Ectodermal cell (in vitro differentiated cells): ENCODE data around the gene USP35.

ENCODE experiments used
- H3K27ac ChIP-seq: 2 replicates; pipeline ENCODE4 v1.7.0; 2013; ENCODE audit warnings: mild to moderate bottlenecking, low read depth, low read length; ENCODE audit not compliant: insufficient read depth, poor library complexity, severe bottlenecking
- H3K27me3 ChIP-seq: 2 replicates; pipeline ENCODE4 v1.7.0; 2013; ENCODE audit warnings: mild to moderate bottlenecking, low read length; ENCODE audit not compliant: insufficient read depth, control insufficient read depth, poor library complexity, severe bottlenecking
- H3K36me3 ChIP-seq: one replicate; pipeline ENCODE4 v1.7.0; 2013; ENCODE audit warnings: low read length; ENCODE audit not compliant: control insufficient read depth, insufficient read depth
- H3K4me1 ChIP-seq: one replicate; pipeline ENCODE4 v1.7.0; 2013; ENCODE audit warnings: low read length; ENCODE audit not compliant: control insufficient read depth, insufficient read depth
- H3K4me3 ChIP-seq: 2 replicates; pipeline ENCODE4 v1.7.0; 2013; ENCODE audit warnings: low read depth, low read length, control low read depth; ENCODE audit not compliant: insufficient read depth
- H3K9me3 ChIP-seq: 2 replicates; pipeline ENCODE4 v1.7.0; 2013; ENCODE audit warnings: mild to moderate bottlenecking, low read length, moderate library complexity; ENCODE audit not compliant: control insufficient read depth
- WGBS, 2 experiments: methylation state at CpG; one replicate each; pipeline ENCODE4 v1.1.7; 2013; ENCODE audit warnings: missing lambda C conversion rate in 2 of 2; 5-methylcytosine and 5-hydroxymethylcytosine counted together

The USP35 gene

DNA sequence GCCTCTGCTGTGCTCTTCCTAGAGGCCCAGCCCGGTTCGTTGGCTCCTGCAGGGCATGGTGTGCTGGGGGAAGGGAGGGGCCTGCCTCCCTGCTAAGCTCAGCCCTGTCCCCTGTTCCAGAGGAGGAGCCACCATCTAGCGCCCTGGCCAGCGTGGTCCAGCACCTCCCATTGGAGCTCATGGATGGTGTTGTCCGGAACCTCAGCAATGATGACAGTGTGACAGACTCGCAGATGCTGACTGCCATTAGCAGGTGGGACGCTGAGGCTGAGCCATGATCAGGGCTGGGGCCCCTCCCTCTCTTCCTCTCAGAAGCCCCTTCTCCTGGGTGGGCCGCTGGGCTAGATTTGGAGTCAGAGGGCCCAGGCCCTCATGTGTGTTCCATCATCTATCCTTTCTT is 9.1 kb downstream of the USP35 start:
- Histone ChIP-seq H3K4me1 (no peaks in the 10 kb centered on the region), H3K9me3 (no peaks in the 10 kb centered on the region), H3K27ac (no peak overlapping the region), H3K36me3 (no peaks in the 10 kb centered on the region), H3K27me3 (no peaks in the 10 kb centered on the region), H3K4me3 (no peak overlapping the region)
- WGBS, 2 experiments, result 86 to 87% methylated on average over 8 of the region's 8 CpGs

DNA sequence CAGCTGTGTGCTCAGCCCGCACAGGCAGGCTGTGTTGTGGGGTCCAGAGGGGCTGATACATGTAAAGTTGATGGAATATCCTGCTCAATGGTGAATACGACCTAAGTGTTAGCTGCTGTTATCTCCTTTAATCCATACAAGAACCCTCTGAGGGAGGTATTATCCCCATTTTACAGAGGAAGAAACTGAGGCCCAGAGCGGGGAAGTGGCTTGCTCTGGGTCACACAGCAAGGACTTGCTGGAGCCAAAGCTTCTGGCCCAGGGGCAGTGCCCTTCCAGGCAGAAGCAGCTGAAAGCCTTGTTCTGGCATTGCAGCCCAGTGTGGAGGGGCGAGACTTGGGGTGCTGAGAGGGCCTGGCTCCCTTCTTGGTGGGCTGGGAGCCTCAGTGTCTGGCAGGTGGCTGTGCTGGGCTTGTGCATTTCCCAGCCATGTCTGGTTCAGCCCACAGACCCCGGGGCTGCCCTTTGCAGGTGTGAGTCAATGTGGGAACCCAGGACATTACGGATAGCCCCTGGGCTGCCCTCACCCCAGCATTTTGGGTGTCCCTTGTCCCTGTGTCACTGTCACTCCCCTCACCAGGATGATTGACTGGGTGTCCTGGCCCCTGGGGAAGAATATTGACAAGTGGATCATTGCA is 10.4 kb downstream of the USP35 start:
- H3K4me1 ChIP-seq, result no peaks in the 10 kb centered on the region
- 93% methylated on average over 6 of the region's 6 CpGs for WGBS, 2 experiments

DNA sequence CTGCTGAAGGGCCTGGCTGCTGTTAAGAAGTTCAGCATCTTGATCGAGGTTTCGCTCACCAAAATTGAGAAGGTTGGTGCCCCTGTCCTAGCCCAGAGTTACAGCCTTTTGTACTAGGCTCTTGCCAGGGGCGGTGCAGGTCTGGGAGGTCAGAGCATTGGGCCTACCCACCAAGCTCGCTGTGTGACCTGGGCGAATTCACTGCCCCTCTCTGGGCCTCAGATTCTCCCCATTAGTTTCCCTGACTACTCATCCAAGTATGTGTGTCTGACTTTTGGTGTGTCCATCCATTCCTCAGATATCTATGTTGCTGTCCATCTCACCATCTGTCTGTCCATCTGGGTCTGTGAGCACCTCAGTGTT is 10.9 kb downstream of the USP35 start:
- no peaks in the 10 kb centered on the region for H3K4me1 ChIP-seq
- 94 to 97% methylated on average over 5 of the region's 5 CpGs for WGBS, 2 experiments
- no peak overlapping the region for H3K4me3 ChIP-seq
- no peaks in the 10 kb centered on the region for H3K9me3 ChIP-seq
- no peak overlapping the region for H3K27ac ChIP-seq
- no peaks in the 10 kb centered on the region for H3K27me3 ChIP-seq
- no peaks in the 10 kb centered on the region for H3K36me3 ChIP-seq

More for the DNA sequence above, 10.4 kb downstream of the USP35 start:
- Histone ChIP-seq H3K4me3 (no peak overlapping the region), H3K27me3 (no peaks in the 10 kb centered on the region), H3K27ac (no peak overlapping the region), H3K36me3 (no peaks in the 10 kb centered on the region), H3K9me3 (no peaks in the 10 kb centered on the region)

DNA sequence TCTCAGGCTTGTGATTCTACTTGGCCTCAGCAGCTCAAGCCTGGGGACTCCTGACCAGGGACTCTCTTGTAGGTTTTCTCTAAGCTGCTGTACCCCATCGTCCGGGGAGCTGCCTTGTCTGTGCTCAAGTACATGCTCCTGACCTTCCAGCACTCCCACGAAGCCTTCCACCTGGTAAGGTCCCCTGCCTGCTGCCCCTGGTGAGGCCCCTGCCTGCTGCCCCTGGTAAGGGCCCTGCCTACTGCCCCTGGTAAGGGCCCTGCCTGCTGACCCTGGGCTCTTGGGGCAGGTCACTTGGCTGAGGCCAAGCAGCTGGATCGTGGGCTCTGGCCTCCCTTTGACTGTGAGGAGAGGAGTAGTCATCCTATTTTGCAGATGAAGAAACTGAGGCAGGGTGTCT is 11.3 kb downstream of the USP35 start:
- H3K4me3 ChIP-seq, result no peak overlapping the region
- no peak overlapping the region for H3K27ac ChIP-seq
- H3K9me3 ChIP-seq, result no peaks in the 10 kb centered on the region
- 93 to 95% methylated on average over 4 of the region's 4 CpGs for WGBS, 2 experiments
- H3K36me3 ChIP-seq, result no peaks in the 10 kb centered on the region
- no peaks in the 10 kb centered on the region for H3K4me1 ChIP-seq
- H3K27me3 ChIP-seq, result no peaks in the 10 kb centered on the region

DNA sequence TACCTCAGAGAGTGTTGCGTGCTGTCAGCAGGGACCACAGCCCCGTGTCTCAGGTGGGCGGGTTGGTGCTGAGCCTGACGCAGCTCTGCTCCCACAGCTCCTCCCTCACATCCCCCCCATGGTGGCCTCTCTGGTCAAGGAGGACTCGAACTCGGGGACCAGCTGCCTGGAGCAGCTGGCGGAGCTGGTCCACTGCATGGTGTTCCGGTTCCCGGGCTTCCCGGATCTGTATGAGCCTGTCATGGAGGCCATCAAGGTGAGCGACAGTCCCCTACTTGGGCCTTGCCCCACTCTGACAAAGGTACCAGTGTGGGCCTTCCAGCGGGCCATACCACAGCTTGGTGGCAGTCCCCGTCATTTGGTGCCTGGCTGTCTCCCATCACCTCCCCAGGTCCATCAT is 11.8 kb downstream of the USP35 start:
- H3K4me1 ChIP-seq, result no peaks in the 10 kb centered on the region
- WGBS, 2 experiments, result 95 to 96% methylated on average over 13 of the region's 13 CpGs
- no peaks in the 10 kb centered on the region for H3K9me3 ChIP-seq
- H3K27me3 ChIP-seq, result no peaks in the 10 kb centered on the region
- no peak overlapping the region for H3K27ac ChIP-seq
- no peak overlapping the region for H3K4me3 ChIP-seq
- H3K36me3 ChIP-seq, result no peaks in the 10 kb centered on the region

DNA sequence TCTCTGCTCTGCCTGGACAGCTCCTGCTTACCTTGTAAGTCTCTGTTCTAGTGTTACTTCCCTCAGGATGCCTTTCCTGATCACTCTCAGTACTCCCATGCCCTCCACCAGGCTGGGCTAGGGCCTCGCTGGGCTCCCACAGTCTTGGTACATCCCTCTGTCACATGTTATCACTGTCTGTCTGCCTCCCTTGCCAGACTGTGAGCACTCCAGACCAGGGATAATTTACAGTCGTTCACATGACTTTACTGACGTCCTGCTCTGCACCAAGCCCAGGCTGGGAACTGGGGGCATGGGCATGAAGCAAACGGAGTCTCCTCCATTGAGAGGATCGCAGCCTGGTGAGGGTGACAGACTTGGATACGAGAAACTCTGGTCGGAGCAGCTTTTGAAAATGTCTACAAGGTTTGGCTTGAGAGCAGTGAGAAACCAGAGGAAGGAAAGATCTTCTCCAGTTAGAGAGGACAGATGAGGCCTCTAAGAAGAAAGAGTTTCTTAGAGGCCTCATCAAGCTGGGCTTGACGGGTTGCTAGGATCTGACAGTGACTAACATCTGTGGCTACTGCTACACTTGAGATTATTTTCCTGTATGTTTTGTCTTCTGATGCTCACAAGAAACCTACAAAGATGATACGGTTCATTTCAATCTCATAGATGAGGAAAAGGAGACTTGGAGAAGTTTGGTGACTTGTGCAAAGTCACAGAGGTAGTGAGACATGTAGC is 12.5 kb downstream of the USP35 start:
- Histone ChIP-seq H3K9me3 (no peaks in the 10 kb centered on the region), H3K27ac (no peak overlapping the region), H3K36me3 (no peaks in the 10 kb centered on the region), H3K27me3 (no peaks in the 10 kb centered on the region), H3K4me1 (no peaks in the 10 kb centered on the region), H3K4me3 (no peak overlapping the region)
- 93 to 95% methylated on average over 9 of the region's 9 CpGs for WGBS, 2 experiments

DNA sequence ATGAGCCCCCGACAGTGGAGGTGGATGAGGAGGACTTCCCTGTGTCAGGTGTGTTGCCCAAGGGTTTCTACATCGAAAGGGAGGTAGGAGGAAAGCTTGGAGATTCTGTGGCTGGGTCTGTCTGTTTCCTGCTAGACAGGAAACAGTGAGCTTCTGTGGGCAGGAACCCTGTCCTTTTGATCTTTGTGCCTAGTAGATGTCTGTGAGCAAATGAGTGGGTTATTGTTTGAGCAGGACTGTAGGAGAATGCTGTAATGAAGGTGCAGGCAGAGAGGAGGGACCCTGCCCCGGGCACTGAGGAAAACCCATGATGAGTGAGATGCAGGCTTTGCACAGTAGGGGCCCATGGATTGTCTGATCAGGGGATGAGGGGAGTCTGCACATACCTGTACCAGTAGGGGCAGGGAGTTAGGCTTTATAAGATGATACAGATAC is 14.0 kb downstream of the USP35 start:
- H3K36me3 ChIP-seq, result no peaks in the 10 kb centered on the region

DNA sequence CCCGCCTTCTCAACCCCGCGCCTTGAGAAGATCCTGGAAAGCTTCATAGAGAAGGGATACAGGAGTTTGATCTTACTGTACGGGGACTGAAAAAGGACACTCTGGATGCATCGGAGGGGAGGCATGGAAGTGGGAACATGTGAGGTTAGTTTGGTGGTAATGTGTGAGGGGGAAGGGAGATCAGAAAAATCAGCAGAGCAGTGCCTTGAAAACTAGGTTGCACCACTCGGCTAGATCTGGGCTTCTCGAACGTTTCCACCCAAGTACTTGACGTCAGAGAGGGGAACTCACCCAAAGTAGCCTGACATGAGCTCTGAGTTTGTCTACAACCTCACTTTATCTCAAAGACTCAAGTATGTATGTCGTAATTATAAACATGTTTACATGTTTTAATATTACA is 14.5 kb downstream of the USP35 start:
- no peak overlapping the region for H3K4me3 ChIP-seq
- H3K27ac ChIP-seq, result no peak overlapping the region
- 93 to 97% methylated on average over 9 to 10 of the region's 10 CpGs for WGBS, 2 experiments
- no peaks in the 10 kb centered on the region for H3K36me3 ChIP-seq
- no peaks in the 10 kb centered on the region for H3K9me3 ChIP-seq
- H3K27me3 ChIP-seq, result no peaks in the 10 kb centered on the region
- H3K4me1 ChIP-seq, result no peaks in the 10 kb centered on the region

More for the DNA sequence above, 14.0 kb downstream of the USP35 start:
- Histone ChIP-seq H3K27ac (no peak overlapping the region), H3K4me3 (no peak overlapping the region), H3K27me3 (no peaks in the 10 kb centered on the region), H3K9me3 (no peaks in the 10 kb centered on the region), H3K4me1 (no peaks in the 10 kb centered on the region)
- 91 to 96% methylated on average over 3 of the region's 3 CpGs for whole genome bisulfite sequencing, 2 experiments

DNA sequence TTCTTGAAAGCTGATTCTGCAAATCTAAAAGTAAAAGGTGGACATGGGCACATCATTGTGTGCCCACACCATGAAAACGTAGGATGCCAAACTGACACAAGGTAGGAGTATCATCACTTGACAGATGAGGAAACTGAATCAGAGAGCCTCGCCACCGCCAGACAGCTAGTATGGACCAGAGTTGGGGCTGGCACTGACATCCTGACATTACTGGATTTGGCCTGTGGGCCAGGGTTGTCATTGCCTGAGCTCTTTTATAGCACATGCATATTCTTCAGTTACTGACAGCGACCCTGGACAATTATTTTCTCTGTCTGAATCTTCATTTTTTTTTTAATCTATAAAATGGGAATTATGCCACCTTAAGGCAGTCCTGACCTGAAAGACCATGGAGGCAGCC is 16.5 kb downstream of the USP35 start:
- H3K9me3 ChIP-seq, result no peaks in the 10 kb centered on the region
- 96 to 97% methylated on average over 4 of the region's 4 CpGs for WGBS, 2 experiments
- peaks cover 4% of the 10 kb centered on the region for H3K36me3 ChIP-seq
- H3K27ac ChIP-seq, result no peak overlapping the region
- H3K4me1 ChIP-seq, result no peaks in the 10 kb centered on the region
- H3K27me3 ChIP-seq, result no peaks in the 10 kb centered on the region
- H3K4me3 ChIP-seq, result no peak overlapping the region

DNA sequence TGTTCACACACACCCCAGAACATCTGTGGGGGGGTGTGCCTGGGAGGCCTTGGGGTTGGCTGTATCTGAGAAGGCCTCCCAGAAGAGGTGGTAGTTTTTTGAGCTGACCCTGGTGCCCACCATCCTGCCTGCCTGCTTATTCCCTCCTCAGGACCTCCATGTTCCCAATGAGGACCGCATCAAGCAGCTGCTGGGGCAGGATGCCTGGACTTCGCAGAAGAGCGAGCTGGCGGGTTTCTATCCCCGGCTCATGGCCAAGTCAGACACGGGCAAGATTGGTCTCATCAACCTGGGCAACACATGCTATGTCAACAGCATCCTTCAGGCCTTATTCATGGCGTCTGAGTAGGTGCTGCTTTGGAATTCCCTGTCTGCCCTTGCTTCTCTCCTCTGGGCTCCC is 17.0 kb downstream of the USP35 start:
- H3K4me1 ChIP-seq, result no peaks in the 10 kb centered on the region
- no peak overlapping the region for H3K4me3 ChIP-seq
- H3K36me3 ChIP-seq, result peaks cover 6% of the 10 kb centered on the region
- H3K9me3 ChIP-seq, result no peaks in the 10 kb centered on the region
- H3K27me3 ChIP-seq, result no peaks in the 10 kb centered on the region
- WGBS, 2 experiments, result 94 to 96% methylated on average over 7 of the region's 7 CpGs
- no peak overlapping the region for H3K27ac ChIP-seq
